K562 (cell line): ENCODE data around the gene KIF12. TPM values are rescaled to one million over a fixed set of nuclear protein-coding genes. Genes with fewer than 3 reads are reported as not detected.

Experiments used
- ATAC-seq: fragments of 200-7000 bp; cut with Tn5 transposase; 3 replicates; pipeline ENCODE4 v1.9.1; 2020; ENCODE audit warnings: moderate library complexity
- BruUV-seq: library from RNA; stranded (reverse); fragments of 400-500 nt; replicated peaks from 2 replicates; lab custom pipeline; 2021; lab: Mats Ljungman, UMichigan
- CTCF ChIA-PET: fragments of 300-600 bp; formaldehyde crosslinking; extraction: SDS; loops from one replicate; lab custom pipeline; 2021; ENCODE audit warnings: low intra/inter-chr PET ratio; lab: Yijun Ruan, JAX
- POLR2A ChIA-PET: fragments of 300-600, 350-650 bp; sonication (Branson Sonifier 250); formaldehyde crosslinking; extraction: SDS; loops from one replicate; lab custom pipeline; 2021; ENCODE audit warnings: antibody characterized with exemption, inconsistent platforms; lab: Yijun Ruan, JAX
- DNase-seq, 4 experiments: peaks; one replicate each; pipeline versions ENCODE4 v3.0.0 to v3.0.0-alpha.2; 2011 to 2018; ENCODE audit warnings: low spot score in 3 of 4, mixed read lengths in 3 of 4; ENCODE audit errors: extremely low read depth in 1 of 4
- FAIRE-seq: peaks from 2 replicates; lab custom pipeline; 2011; peaks lifted over from hg19 to GRCh38; lab: Jason Lieb, UNC
- H2AFZ ChIP-seq: 2 replicates; pipeline ENCODE4 v1.6.0; 2011; ENCODE audit warnings: low read depth, low read length, control low read depth, inconsistent platforms
- H3K27ac ChIP-seq: fragments of 200-600 bp; 3 replicates; pipeline ENCODE4 v1.8.0; 2011; ENCODE audit warnings: low read depth, mild to moderate bottlenecking, control low read depth, inconsistent platforms, low read length, moderate library complexity, mixed read lengths; ENCODE audit errors: extremely low read depth
- H3K27me3 ChIP-seq, 2 experiments: fragments of 300-600 bp in 1 of 2; 2 replicates in 1 of 2; 3 replicates in 1 of 2; pipeline versions ENCODE4 v1.6.0 to v1.8.0; 2011; ENCODE audit warnings: inconsistent platforms in 2 of 2, low read length in 2 of 2, mild to moderate bottlenecking in 1 of 2, mixed read lengths in 1 of 2, moderate library complexity in 1 of 2; ENCODE audit not compliant: control insufficient read depth in 2 of 2, insufficient read depth in 2 of 2
- H3K36me3 ChIP-seq: fragments of 300-600 bp; 3 replicates; pipeline ENCODE4 v1.8.0; 2011; ENCODE audit warnings: mild to moderate bottlenecking, low read length, inconsistent platforms; ENCODE audit not compliant: control insufficient read depth, insufficient read depth
- H3K4me1 ChIP-seq, 2 experiments: fragments of 200-600 bp in 1 of 2; replicated peaks in 1 of 2; 2 replicates in 1 of 2; 3 replicates in 1 of 2; pipeline versions ENCODE4 v1.5.1 to v1.8.0; 2011; ENCODE audit warnings: inconsistent platforms in 2 of 2, low read length in 2 of 2, mild to moderate bottlenecking in 1 of 2, mixed read lengths in 1 of 2, moderate library complexity in 1 of 2; ENCODE audit not compliant: control insufficient read depth in 2 of 2, insufficient read depth in 2 of 2
- H3K4me2 ChIP-seq: 2 replicates; pipeline ENCODE4 v1.6.1; 2011; ENCODE audit warnings: low read length, control low read depth, inconsistent platforms, mixed read lengths; ENCODE audit not compliant: insufficient read depth
- H3K4me3 ChIP-seq: fragments of 200-600 bp; sonication (generic), shearing (Covaris generic); 2 replicates; pipeline ENCODE4 v1.5.1; 2016; ENCODE audit warnings: control low read depth, inconsistent platforms
- H3K79me2 ChIP-seq: fragments of 200-600 bp; 3 replicates; pipeline ENCODE4 v1.8.0; 2011; ENCODE audit warnings: low read length, inconsistent platforms; ENCODE audit not compliant: control insufficient read depth, insufficient read depth
- H3K9ac ChIP-seq, 2 experiments: 2 replicates each; pipeline versions ENCODE4 v1.6.0 to v1.6.1; 2011; ENCODE audit warnings: low read depth in 2 of 2, low read length in 2 of 2, control low read depth in 1 of 2, inconsistent platforms in 1 of 2, mild to moderate bottlenecking in 1 of 2, mixed read lengths in 1 of 2; ENCODE audit not compliant: insufficient read depth in 1 of 2
- H3K9me1 ChIP-seq: one replicate; pipeline ENCODE4 v1.6.0; 2011; ENCODE audit warnings: inconsistent platforms, mild to moderate bottlenecking, low read length, moderate library complexity; ENCODE audit not compliant: control insufficient read depth, insufficient read depth
- H3K9me3 ChIP-seq: replicated peaks from 2 replicates; pipeline ENCODE4 v1.5.1; 2011; ENCODE audit warnings: low read depth, low read length, inconsistent platforms; ENCODE audit not compliant: control insufficient read depth, insufficient read depth
- H4K20me1 ChIP-seq: replicated peaks from 2 replicates; pipeline ENCODE4 v1.6.1; 2011; ENCODE audit warnings: low read length, inconsistent platforms, mixed read lengths; ENCODE audit not compliant: control insufficient read depth, insufficient read depth
- ARID3B ChIP-seq: fragments of 250-450 bp; sonication (Bioruptor Pico); IDR thresholded peaks from 2 replicates; pipeline ENCODE4 v1.4.0; 2020; ENCODE audit warnings: borderline replicate concordance
- BACH1 ChIP-seq: fragments of 200-800 bp; sonication (Bioruptor generic); IDR thresholded peaks from 2 replicates; pipeline ENCODE4 v1.6.1; 2016; ENCODE audit warnings: missing genetic modification characterization, missing compliant biosample characterization
- CTCF ChIP-seq, 3 experiments: IDR thresholded peaks in 2 of 3; conservative IDR thresholded peaks in 1 of 3; 2 replicates each; pipeline ENCODE4 v1.5.1; 2011 to 2012; ENCODE audit warnings: low read length in 3 of 3, mild to moderate bottlenecking in 3 of 3, control low read depth in 2 of 3, improper control_type of control experiment in 1 of 3, inconsistent platforms in 1 of 3, low read depth in 1 of 3, mixed read lengths in 1 of 3, moderate library complexity in 1 of 3; ENCODE audit not compliant: insufficient read depth in 2 of 3
- IRF9 ChIP-seq: fragments of 450-650 bp; IDR thresholded peaks from 2 replicates; pipeline ENCODE4 v1.6.1; 2016; ENCODE audit warnings: missing biosample characterization, missing genetic modification characterization
- NEUROD1 ChIP-seq: fragments of 150-350 bp; IDR thresholded peaks from 2 replicates; pipeline ENCODE4 v1.6.1; 2014; ENCODE audit warnings: borderline replicate concordance, low read length, low read depth; ENCODE audit not compliant: partially characterized antibody
- PML ChIP-seq: IDR thresholded peaks from 2 replicates; pipeline ENCODE4 v1.6.1; 2012; ENCODE audit warnings: low read length, inconsistent platforms
- POU5F1 ChIP-seq: fragments of 150-350 bp; IDR thresholded peaks from 2 replicates; pipeline ENCODE4 v1.6.1; 2014; ENCODE audit warnings: borderline replicate concordance, low read length, low read depth, mild to moderate bottlenecking; ENCODE audit not compliant: partially characterized antibody
- TCF7 ChIP-seq: sonication (generic); IDR thresholded peaks from 2 replicates; pipeline ENCODE4 v1.6.1; 2016; ENCODE audit warnings: antibody characterized with exemption, borderline replicate concordance
- TCFL5 ChIP-seq: fragments of 250-450 bp; sonication (Bioruptor Pico); conservative IDR thresholded peaks from 2 replicates; pipeline ENCODE4 v1.6.1; 2021; ENCODE audit warnings: mild to moderate bottlenecking, moderate library complexity, matching md5 sums
- ZKSCAN3 ChIP-seq: fragments of 250-450 bp; sonication (Bioruptor Pico); IDR thresholded peaks from 2 replicates; pipeline ENCODE4 v1.4.0; 2020
- ZNF224 ChIP-seq: sonication (generic); formaldehyde crosslinking; IDR thresholded peaks from 2 replicates; pipeline ENCODE4 v1.8.0; 2022; ENCODE audit warnings: mild to moderate bottlenecking, missing genetic modification reagents
- WGBS: fragments of 100-300 bp; shearing (Covaris generic); methylation state at CpG from one replicate; pipeline ENCODE4 v1.1.6; 2016; ENCODE audit warnings: low coverage, mixed read lengths; ENCODE audit not compliant: insufficient coverage; ENCODE audit errors: missing lambda C conversion rate; 5-methylcytosine and 5-hydroxymethylcytosine counted together
- in situ Hi-C: fragments of 300-500 bp; cut with MboI; formaldehyde crosslinking; loops from 4 replicates; pipeline ENCODE4 v1.15.0; 2018; ENCODE audit warnings: inconsistent platforms, mixed read lengths
- intact Hi-C: fragments of 100-400 bp; cut with micrococcal nuclease; formaldehyde crosslinking; loops from 2 replicates; pipeline ENCODE4 v1.14.2; 2022
- polyA plus RNA-seq, 8 experiments: library from polyadenylated mRNA; depleted of rRNA in 4 of 8; stranded (reverse) in 5 of 8; unstranded in 3 of 8; fragments of >200 nt; fragmentation: Nextera tagmentation in 2 of 8; fragmentation: Illumina TruSeq in 1 of 8; extraction: Ambion mirVana in 2 of 8; extraction: Trizol in 1 of 8; gene quantifications; 2 replicates each; pipeline versions ENCODE4 v1.2.1 to v1.2.3, GENCODE V29; 2011 to 2014; ENCODE audit warnings: inconsistent platforms in 1 of 8, missing spikeins in 1 of 8
- total RNA-seq, 7 experiments: library from RNA; depleted of rRNA in 6 of 7; stranded (reverse); fragments of >200 nt in 6 of 7; fragmentation: Illumina TruSeq in 2 of 7; extraction: Trizol in 2 of 7; gene quantifications; 2 replicates each; pipeline versions ENCODE4 v1.2.1 to v1.2.3, GENCODE V29; 2011 to 2021; ENCODE audit warnings: low replicate concordance in 1 of 7

The KIF12 gene
- total and polyA plus RNA-seq, 9 of the 15 experiments (the other 6 are each of a cell fraction or from before 2014, with no cell fraction given): not detected

- CTCF ChIA-PET: no interaction called here
- Histone ChIP-seq H3K9ac (no peak overlapping the region), H3K79me2 (no peaks in the 10 kb centered on the region), H3K4me1 (no peaks in the 10 kb centered on the region), H3K9me1 (no peaks in the 10 kb centered on the region)
- in situ Hi-C loops (no loop called here), intact Hi-C loops (no loop called here)
- FAIRE-seq: no peak
- DNase-seq: no peak
- TF ChIP-seq TCF7 (no peak), BACH1 (tag) (no peak), IRF9 (tag) (no peak)
- TF ChIP-seq, all 486 proteins: peak for 0
- H4K20me1 ChIP-seq: 0 out of 2 replicates have a peak, but pooled peaks cover 3% of the 10 kb centered on the region
- no peak overlapping the region for H3K4me2 ChIP-seq
- POLR2A ChIA-PET: no interaction called here
- no peaks in the 10 kb centered on the region for H3K36me3 ChIP-seq
- H2AFZ ChIP-seq: no peak overlapping the region
- WGBS: 6% methylated on average over 5 of the region's 5 CpGs
- BruUV-seq: no TSS peak
- H3K27me3 ChIP-seq: peaks cover 5 to 34% of the 10 kb centered on the region in 2 experiments; a peak in 4 of 5 replicates
- no peak overlapping the region for H3K4me3 ChIP-seq
- no peak overlapping the region for H3K27ac ChIP-seq
- ATAC-seq: no peak
- H3K9me3 ChIP-seq: no peaks in the 10 kb centered on the region
Observed at GRCh38 chr9:114139071-114139470, 40.0 kb upstream of the KIF12 start.

- no peak overlapping the region for H3K27ac ChIP-seq
- H3K9me1 ChIP-seq: no peaks in the 10 kb centered on the region
- in situ Hi-C loops: no loop called here
- intact Hi-C loops: no loop called here
- CTCF ChIA-PET: no interaction called here
- H3K9ac ChIP-seq: no peak overlapping the region
- FAIRE-seq (no peak), ATAC-seq (no peak), DNase-seq (peak in 1 of 4 experiments; percentile 18)
- no peaks in the 10 kb centered on the region for H3K36me3 ChIP-seq
- H3K4me2 ChIP-seq: no peak overlapping the region
- H3K4me1 ChIP-seq: no peaks in the 10 kb centered on the region
- H3K79me2 ChIP-seq: no peaks in the 10 kb centered on the region
- WGBS: 0% methylated on average over 8 of the region's 8 CpGs
- POLR2A ChIA-PET: no interaction called here
- H3K9me3 ChIP-seq: no peaks in the 10 kb centered on the region
- BruUV-seq: no TSS peak
- 0 out of 2 replicates have a peak, but pooled peaks cover 3% of the 10 kb centered on the region for H4K20me1 ChIP-seq
- no peak overlapping the region for H2AFZ ChIP-seq
- H3K27me3 ChIP-seq: peaks cover 5 to 29% of the 10 kb centered on the region in 2 experiments; a peak in 4 of 5 replicates
- TF ChIP-seq TCFL5 (CRISPR knock-in tag): no peak
- TF ChIP-seq ZKSCAN3 (CRISPR knock-in tag): no peak
- no peak for TF ChIP-seq POU5F1
- no peak for TF ChIP-seq ARID3B (CRISPR knock-in tag)
- no peak for TF ChIP-seq ZNF224 (CRISPR knock-in tag)
- no peak for TF ChIP-seq NEUROD1
- TF ChIP-seq PML: no peak
- no peak for TF ChIP-seq CTCF (IDR thresholded peaks at IDR 0.05 in 2 of 3, conservative IDR thresholded peaks at IDR 0.05 in 1 of 3; ENCODE audit: insufficient read depth in 2 of 3, low read depth in 1 of 3, low read length in 3 of 3)
- no peak overlapping the region for H3K4me3 ChIP-seq
Observed at GRCh38 chr9:114138552-114138971, 39.5 kb upstream of the KIF12 start.
